BLaER1 (cell line): ENCODE data around the gene PTPRN2.

Source experiments
- H3K27ac ChIP-seq: shearing (Covaris generic); formaldehyde crosslinking; 2 replicates; pipeline ENCODE4 v1.8.1; 2022
- H3K27me3 ChIP-seq: shearing (Covaris generic); formaldehyde crosslinking; 2 replicates; pipeline ENCODE4 v1.8.1; 2022
- H3K36me3 ChIP-seq: shearing (Covaris generic); formaldehyde crosslinking; 2 replicates; pipeline ENCODE4 v1.8.1; 2022
- H3K4me1 ChIP-seq: shearing (Covaris generic); formaldehyde crosslinking; 2 replicates; pipeline ENCODE4 v1.8.1; 2022
- H3K4me2 ChIP-seq: shearing (Covaris generic); formaldehyde crosslinking; 2 replicates; pipeline ENCODE4 v1.8.1; 2022
- H3K4me3 ChIP-seq: shearing (Covaris generic); formaldehyde crosslinking; 2 replicates; pipeline ENCODE4 v1.8.1; 2022
- H3K9ac ChIP-seq: shearing (Covaris generic); formaldehyde crosslinking; 2 replicates; pipeline ENCODE4 v1.8.1; 2022
- H3K9me3 ChIP-seq: shearing (Covaris generic); formaldehyde crosslinking; 2 replicates; pipeline ENCODE4 v1.8.1; 2022
- H4K20me1 ChIP-seq: shearing (Covaris generic); formaldehyde crosslinking; 2 replicates; pipeline ENCODE4 v1.8.1; 2022
- Cebpa-rat ChIP-seq: shearing (Covaris generic); IDR thresholded peaks from 2 replicates; pipeline ENCODE4 v1.8.1; 2022

Gene PTPRN2

DNA sequence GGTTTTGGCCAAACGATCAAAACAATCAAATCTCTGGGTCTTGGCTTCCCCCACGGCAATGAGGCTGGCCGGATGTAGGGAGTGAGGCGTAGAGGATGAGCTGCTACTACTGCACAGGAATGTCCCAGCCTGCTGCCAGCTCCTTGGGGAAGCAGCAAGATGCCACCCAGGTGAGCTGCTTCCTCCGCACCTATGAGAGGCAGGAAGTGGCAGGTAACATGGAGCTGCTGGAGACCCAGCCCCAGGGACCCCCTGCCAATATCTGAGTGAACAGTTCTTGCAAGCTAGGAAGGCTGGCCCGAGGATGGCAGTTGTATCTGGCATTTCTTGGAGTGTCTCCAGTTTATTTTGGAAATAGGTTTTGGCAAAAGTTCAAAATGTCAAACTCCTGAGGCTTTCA, 837.3 kb downstream of the PTPRN2 start:
- Histone ChIP-seq H3K27me3 (no peaks in the 10 kb centered on the region), H3K36me3 (no peaks in the 10 kb centered on the region), H3K9ac (0 out of 2 replicates have a peak overlapping the region, but pooled peaks have one; percentile 1)

DNA sequence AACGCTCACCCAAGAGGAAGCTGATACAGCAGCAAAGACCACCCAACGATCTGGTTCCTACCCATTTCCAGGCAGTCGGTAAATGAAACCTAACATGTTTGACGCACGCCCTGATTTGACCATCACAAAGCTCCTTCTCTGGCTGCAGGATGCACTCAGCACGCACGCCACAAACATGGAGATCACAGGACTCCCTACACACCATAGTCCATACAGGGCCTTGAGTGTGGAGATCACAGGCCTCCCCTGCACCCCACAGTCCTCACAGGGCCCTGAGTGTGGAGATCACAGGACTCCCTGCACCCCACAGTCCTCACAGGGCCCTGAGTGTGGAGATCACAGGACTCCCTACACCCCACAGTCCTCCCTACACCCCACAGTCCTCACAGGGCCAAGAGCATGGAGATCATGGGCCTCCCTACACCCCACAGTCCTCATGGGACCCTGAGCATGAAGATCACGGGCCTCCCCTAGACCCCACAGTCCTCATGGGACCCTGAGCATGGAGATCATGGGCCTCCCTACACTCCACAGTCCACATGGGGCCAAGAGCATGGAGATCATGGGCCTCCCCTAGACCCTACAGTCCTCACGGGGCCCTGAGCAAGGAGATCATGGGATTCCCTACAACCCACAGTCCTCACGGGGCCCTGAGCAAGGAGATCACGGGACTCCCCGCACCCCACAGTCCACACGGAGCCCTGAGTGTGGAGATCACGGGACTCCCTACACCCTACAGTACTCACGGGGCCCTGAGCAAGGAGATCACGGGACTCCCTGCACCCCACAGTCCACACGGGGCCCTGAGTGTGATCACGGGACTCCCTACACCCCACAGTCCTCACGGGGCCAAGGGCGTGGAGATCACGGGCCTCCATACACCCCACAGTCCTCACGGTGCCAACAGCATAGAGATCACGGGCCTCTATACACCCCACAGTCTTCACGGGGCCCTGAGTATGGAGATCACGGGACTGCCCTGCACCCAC, 841.6 kb downstream of the PTPRN2 start:
- TF ChIP-seq Cebpa-rat: no peak
- H3K4me1 ChIP-seq: peaks cover 26% of the 10 kb centered on the region
- H3K36me3 ChIP-seq: no peaks in the 10 kb centered on the region
- H3K4me2 ChIP-seq: no peak overlapping the region
- H3K9ac ChIP-seq: no peak overlapping the region
- no peaks in the 10 kb centered on the region for H3K9me3 ChIP-seq
- no peak overlapping the region for H3K4me3 ChIP-seq
- no peak overlapping the region for H3K27ac ChIP-seq
- no peaks in the 10 kb centered on the region for H4K20me1 ChIP-seq
- no peaks in the 10 kb centered on the region for H3K27me3 ChIP-seq

More for the DNA sequence above, 837.3 kb downstream of the PTPRN2 start:
- Histone ChIP-seq H3K4me3 (no peak overlapping the region), H3K27ac (no peak overlapping the region), H3K4me1 (peaks cover 13% of the 10 kb centered on the region), H4K20me1 (no peaks in the 10 kb centered on the region), H3K9me3 (no peaks in the 10 kb centered on the region), H3K4me2 (peak overlapping the region; percentile 28; the same call in 1 of the 2 replicates)
- no peak for TF ChIP-seq Cebpa-rat

GRCh38 chr7:157744786-157745601, 842.6 kb downstream of the PTPRN2 start:
- H3K27me3 ChIP-seq: no peaks in the 10 kb centered on the region
- no peak overlapping the region for H3K27ac ChIP-seq
- no peak overlapping the region for H3K4me2 ChIP-seq
- no peaks in the 10 kb centered on the region for H3K9me3 ChIP-seq
- TF ChIP-seq Cebpa-rat: no peak
- no peaks in the 10 kb centered on the region for H3K36me3 ChIP-seq
- no peak overlapping the region for H3K9ac ChIP-seq
- peaks cover 18% of the 10 kb centered on the region for H3K4me1 ChIP-seq
- H3K4me3 ChIP-seq: no peak overlapping the region
- no peaks in the 10 kb centered on the region for H4K20me1 ChIP-seq

GRCh38 chr7:157743781-157744525, 843.7 kb downstream of the PTPRN2 start:
- Histone ChIP-seq H3K4me2 (peak overlapping the region; percentile 6; the same call in 1 of the 2 replicates), H3K9me3 (no peaks in the 10 kb centered on the region), H3K27me3 (no peaks in the 10 kb centered on the region), H3K4me3 (no peak overlapping the region), H4K20me1 (no peaks in the 10 kb centered on the region), H3K36me3 (no peaks in the 10 kb centered on the region), H3K9ac (no peak overlapping the region), H3K4me1 (peaks cover 13% of the 10 kb centered on the region), H3K27ac (no peak overlapping the region)
- TF ChIP-seq Cebpa-rat: no peak

DNA sequence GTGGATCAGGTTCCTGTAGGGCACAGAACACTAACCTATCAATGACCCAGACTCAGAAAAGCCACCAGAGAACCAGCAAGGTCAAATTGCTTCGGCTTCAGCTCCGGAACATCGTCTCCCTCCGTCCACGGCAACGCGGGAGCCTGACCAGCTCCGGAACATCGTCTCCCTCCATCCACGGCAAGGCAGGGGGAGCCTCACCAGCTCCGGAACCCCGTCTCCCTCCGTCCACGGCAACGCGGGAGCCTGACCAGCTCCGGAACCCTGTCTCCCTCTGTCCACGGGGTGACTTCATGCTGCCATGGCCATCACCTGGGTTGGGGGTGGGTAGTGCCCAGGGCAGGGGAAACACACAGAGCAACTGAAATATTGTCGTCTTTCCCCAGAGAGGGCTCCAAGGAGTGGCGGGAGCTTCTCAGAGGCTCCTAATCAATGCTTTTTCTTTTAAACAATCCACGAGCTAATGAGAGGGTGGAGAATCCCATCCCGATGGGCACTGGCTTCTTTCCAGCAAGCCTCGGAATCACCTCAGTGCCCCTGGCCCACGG, 847.3 kb downstream of the PTPRN2 start:
- no peak for TF ChIP-seq Cebpa-rat
- Histone ChIP-seq H3K9me3 (no peaks in the 10 kb centered on the region), H3K27me3 (no peaks in the 10 kb centered on the region), H3K27ac (no peak overlapping the region), H3K9ac (no peak overlapping the region), H3K4me3 (no peak overlapping the region), H3K4me2 (no peak overlapping the region), H3K4me1 (peaks cover 13% of the 10 kb centered on the region), H3K36me3 (no peaks in the 10 kb centered on the region), H4K20me1 (no peaks in the 10 kb centered on the region)

GRCh38 chr7:157739650-157740049, 848.0 kb downstream of the PTPRN2 start:
- H4K20me1 ChIP-seq: no peaks in the 10 kb centered on the region
- H3K4me2 ChIP-seq: no peak overlapping the region
- H3K9me3 ChIP-seq: no peaks in the 10 kb centered on the region
- H3K9ac ChIP-seq: no peak overlapping the region
- H3K4me1 ChIP-seq: peaks cover 13% of the 10 kb centered on the region
- H3K36me3 ChIP-seq: no peaks in the 10 kb centered on the region
- no peak overlapping the region for H3K27ac ChIP-seq
- no peaks in the 10 kb centered on the region for H3K27me3 ChIP-seq
- TF ChIP-seq Cebpa-rat: no peak
- no peak overlapping the region for H3K4me3 ChIP-seq

GRCh38 chr7:157739031-157739430, 848.6 kb downstream of the PTPRN2 start:
- peaks cover 13% of the 10 kb centered on the region for H3K4me1 ChIP-seq
- no peak overlapping the region for H3K4me3 ChIP-seq
- H3K9ac ChIP-seq: no peak overlapping the region
- H3K27ac ChIP-seq: no peak overlapping the region
- no peak overlapping the region for H3K4me2 ChIP-seq
- no peak for TF ChIP-seq Cebpa-rat
- H4K20me1 ChIP-seq: no peaks in the 10 kb centered on the region
- no peaks in the 10 kb centered on the region for H3K27me3 ChIP-seq
- H3K36me3 ChIP-seq: no peaks in the 10 kb centered on the region
- no peaks in the 10 kb centered on the region for H3K9me3 ChIP-seq

- H3K4me1 ChIP-seq: peaks cover 13% of the 10 kb centered on the region
- no peaks in the 10 kb centered on the region for H3K27me3 ChIP-seq
- 0 out of 2 replicates have a peak, but pooled peaks cover 3% of the 10 kb centered on the region for H3K9me3 ChIP-seq
Measured at GRCh38 chr7:157738066-157738460, 849.6 kb downstream of the PTPRN2 start.

More at GRCh38 chr7:157738066-157738460, 849.6 kb downstream of the PTPRN2 start:
- Histone ChIP-seq H3K4me3 (no peak overlapping the region), H3K9ac (no peak overlapping the region), H3K4me2 (no peak overlapping the region), H4K20me1 (no peaks in the 10 kb centered on the region), H3K36me3 (no peaks in the 10 kb centered on the region), H3K27ac (no peak overlapping the region)
- TF ChIP-seq Cebpa-rat: no peak
